SKM-1 treated with dmso at 0.1 percent for 144 hours (cell line): ENCODE measurements around the gene WFDC12.
"Not testable (repeated sequence)": the region's sequence is repeated elsewhere in the genome, so short reads cannot be mapped to it uniquely, and the experiment has no call there.

Experiments used
- DNase-seq: peaks from one replicate; lab custom pipeline; 2025; ENCODE audit not compliant: unreplicated experiment; lab: John Stamatoyannopoulos, UW

WFDC12 gene

DNA sequence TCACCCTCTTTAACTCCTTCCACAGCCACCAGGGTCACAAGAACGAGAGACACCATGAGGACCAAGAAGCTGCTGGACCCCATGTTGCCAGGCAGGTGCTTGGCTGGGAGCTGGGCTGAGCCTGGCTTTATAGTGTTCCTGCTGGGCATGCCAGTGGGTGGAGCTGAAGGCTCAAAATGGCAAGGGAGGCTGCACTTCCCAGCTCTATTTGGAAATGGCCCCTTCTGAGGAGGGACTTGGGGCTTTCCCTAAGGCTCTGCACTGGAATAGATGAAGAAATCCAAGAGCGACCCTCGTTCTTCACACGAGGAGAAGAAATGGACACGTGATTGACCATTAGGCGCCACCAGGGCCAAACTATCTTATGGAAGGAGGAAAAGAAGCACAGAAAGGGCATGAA is at the start of gene WFDC12:
Gene WFDC12 (minus strand): TSS at position 101 of the 400 bp plus-strand sequence. CDS start 18 bp downstream, at position 83.
- DNase-seq: no peak

GRCh38 chr20:45173522-45173921 is 49.3 kb upstream of the WFDC12 start:
- no peak for DNase-seq

GRCh38 chr20:45164906-45165305 is 40.6 kb upstream of the WFDC12 start:
- no peak for DNase-seq

DNA sequence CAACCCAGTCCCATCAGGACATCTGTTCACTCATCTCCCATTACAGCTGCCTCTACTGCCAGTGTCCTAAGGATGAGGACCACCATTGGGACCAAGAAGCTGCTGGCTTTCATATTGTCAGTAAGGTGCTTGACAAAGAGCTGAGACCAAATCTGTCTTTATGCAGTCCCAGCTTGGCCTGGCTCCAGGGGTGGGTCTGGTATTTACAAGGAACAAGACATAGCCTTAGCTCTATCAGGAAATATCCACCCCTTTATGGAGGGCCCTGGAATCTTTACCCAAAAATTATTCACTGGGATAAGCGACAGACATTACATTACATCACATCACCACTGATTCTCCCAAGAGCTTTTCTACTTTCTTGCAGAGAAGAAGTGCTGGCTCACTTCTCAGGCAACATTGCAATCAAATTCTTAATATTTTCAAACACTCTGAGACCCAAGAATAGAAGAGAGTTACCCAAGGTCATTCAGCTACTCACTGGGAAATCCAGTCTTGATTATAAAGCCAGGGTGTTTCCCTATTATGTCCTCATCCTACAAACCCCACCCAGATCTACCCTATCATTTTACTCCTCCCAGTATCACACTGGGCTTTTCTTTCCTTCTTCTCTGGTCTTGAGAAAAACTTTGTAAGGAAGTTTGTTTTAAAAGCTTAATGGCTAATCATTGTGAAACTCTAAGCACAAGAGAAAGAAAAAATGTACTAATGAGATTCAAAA is 39.0 kb upstream of the WFDC12 start:
- no peak for DNase-seq

DNA sequence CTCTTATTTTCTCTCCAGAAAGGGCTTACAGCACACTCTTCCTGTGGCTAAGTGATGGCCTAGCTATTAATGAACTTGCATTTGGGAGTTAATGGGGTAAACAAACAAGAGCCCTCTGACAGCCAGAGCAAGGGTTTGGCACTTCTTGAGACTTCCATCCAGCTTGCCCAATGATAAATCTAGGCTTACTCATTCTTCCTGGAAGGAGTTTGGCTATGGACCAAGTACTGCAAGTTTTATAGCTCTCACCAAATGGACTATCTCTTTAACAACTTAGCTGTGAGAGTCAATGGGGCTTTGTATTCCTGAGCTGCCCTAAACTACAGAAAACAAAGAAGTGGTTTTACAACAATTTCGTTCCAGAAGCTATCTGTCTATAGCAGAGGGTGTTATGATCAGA is 33.7 kb upstream of the WFDC12 start:
- DNase-seq: no peak

- no peak for DNase-seq
These were observed 32.4 kb upstream of the WFDC12 start for GRCh38 chr20:45156713-45157112.

- not testable (repeated sequence) for DNase-seq
These were observed 30.5 kb upstream of the WFDC12 start for GRCh38 chr20:45154794-45155193.

GRCh38 chr20:45154183-45154582 is 29.9 kb upstream of the WFDC12 start:
- DNase-seq: no peak

GRCh38 chr20:45153752-45154151 is 29.5 kb upstream of the WFDC12 start:
- DNase-seq: peak; percentile 27

DNA sequence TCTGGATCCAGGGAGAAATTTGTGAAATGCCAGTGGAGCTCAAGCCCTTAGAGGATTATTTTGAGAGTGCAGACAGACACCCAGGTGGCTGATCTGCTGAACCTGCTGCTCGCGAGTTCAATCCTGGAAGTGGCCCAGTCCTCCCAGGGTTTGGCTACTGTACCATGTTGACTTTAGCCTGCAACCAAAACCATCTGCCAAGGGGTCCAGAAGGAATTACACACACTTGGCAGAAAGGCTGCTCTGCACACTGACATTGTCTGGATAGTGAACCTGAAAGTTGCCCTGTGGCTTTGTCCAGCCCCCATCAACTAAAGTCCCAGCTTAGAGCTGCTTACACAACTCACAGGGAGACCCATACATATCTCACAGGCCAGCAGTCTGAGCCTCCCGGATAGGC is 28.9 kb upstream of the WFDC12 start:
- DNase-seq: no peak

DNA sequence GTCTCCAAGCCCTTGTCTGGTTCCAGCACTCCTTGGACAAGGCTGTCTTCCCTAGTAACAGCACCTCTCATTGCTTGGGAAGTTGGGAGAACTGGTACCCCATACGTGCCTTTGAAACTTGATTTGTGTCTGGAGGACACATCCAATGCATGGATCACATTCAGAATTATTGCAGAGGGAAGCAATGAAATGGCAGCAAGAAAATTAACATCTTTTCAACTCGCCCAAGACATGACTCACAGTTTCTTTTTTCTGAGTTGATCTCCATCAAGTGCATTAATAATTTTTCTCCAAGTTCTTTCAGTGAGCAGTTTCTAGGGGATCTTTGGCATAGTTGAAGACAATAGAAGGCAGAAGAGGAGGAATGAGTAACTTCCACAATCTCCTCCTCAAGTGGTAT is 28.1 kb upstream of the WFDC12 start:
- no peak for DNase-seq

DNA sequence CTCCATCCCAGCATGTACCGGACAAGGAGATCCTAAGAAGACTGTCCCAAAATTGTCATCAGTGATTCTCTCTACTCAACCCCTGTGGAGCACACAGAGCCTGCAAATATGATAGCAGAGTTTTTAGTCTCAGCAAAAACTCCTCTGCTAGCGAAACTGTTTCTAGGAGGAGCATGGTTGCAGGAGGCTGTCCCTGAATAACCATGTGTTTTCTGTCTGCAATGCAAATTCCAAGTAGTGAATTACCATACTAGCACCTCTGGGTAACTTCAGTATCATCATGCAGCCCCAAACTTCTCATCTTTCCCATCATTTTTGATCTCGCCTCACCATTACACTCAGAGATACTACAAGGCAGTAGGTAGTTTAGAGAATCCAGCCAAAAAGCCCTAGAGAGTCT is 24.8 kb upstream of the WFDC12 start:
- DNase-seq: no peak

DNA sequence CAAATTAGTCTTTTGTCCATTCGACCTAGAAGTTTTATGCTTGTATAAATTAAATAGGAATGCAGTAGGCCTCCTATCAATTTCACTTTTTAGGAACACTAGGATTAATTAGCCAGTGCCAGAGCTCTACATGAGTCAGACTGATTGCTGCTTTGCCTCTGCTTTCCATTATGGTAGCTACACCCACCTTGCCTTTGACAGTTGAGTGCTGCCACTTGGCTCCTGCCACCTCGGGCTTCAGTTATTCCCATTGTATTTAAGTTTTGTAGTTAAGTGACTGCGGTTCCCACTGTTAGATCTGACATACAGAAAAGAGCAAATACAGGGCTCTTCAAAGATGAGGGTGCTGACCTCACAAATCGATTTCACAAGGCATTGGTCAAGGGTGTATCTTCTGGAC is 16.6 kb upstream of the WFDC12 start:
- no peak for DNase-seq

GRCh38 chr20:45139733-45140375 is 15.6 kb upstream of the WFDC12 start:
- not testable (repeated sequence) for DNase-seq

GRCh38 chr20:45138561-45139300 is 14.5 kb upstream of the WFDC12 start:
- DNase-seq: peak; percentile 46

- no peak for DNase-seq
These were observed 12.6 kb upstream of the WFDC12 start for GRCh38 chr20:45136911-45137310.

DNA sequence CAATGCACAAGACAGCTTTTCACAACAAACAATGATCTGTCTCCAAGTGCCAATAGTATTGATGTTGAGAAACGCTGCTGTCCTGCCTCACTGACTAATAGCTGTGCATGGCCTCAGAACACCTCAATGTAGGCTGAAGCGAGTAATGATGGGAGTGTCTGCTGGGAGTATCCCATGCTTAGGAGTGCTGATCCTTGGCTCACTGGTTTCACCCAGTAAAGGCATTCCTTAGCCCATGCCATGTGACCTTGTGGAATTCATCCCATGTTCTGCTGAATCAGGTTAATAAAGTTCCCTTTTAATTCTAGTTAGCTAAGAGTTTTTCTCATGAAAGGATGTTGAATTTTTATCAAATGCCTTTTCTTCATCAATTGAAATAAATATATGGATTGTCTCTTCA is 3.8 kb upstream of the WFDC12 start:
- DNase-seq: no peak

DNA sequence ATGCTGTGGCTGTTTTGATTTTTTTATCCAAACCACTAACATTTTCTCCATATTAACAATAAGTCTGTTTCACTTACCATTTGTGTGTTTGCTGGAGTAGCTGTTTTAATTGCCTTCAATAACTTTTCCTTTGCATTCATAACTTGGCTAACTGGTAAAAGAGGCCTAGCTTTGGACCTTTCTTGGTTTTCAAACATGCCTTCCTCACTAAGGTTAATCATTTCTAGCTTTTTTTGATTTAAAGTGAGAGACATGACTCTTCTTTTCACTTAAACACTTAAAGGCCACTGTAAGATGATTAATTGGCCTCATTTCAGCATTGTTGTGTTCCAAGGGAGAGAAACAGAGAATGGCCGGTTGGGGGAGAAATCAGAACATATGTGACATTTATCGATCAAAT is 2.9 kb downstream of the WFDC12 start:
- DNase-seq: no peak

DNA sequence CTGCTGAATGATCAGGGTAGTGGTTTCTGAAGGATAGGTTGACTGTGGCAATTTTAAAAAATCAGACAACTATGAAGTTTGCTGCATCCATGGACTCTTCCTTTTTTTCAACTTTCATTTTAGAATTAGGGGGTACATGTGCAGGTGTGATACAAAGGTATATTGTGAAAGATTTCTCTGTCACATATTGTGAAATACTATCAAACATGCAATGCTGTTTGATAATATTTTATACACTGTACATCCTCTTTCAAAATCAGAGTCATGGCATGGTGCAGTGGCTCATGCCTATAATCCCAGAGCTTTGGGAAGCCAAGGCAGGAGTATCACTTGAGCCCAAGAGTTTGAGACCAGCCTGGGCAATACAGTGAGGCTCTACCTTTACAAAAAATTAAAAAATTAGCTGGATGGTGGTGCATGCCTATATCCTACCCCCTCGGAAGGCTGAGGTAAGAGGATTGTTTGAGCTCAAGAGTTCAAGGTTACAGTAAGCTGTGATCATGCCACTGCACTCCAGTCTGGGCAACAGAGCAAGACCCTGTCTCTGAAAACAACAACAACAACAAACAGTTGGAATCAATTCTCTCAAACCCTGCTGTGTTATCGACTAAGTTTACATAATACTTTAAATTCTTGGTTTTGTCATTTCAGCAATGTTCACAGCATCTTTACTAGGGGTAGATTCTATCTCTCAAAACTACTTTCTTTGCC is 4.6 kb downstream of the WFDC12 start:
- no peak for DNase-seq

GRCh38 chr20:45118028-45118427 is 6.2 kb downstream of the WFDC12 start:
- no peak for DNase-seq

DNA sequence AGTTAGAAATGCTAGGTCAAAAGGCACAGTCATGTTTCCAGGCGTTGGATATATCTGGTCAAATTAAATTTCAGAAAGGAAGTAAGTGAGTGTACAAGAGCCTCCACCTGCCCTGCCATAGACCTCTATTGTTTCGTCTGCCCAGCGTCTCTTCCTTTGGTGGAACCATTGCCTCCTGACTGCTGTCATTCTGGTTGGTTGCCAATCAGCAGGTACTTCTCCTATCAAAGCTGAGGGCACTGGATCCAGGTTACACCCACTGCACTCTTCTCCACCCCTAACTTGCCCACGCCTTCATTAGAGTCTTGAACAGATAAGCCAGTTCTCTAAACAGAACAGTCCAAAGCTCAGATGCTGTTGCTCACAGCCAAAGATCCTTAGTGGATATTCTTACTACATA is 6.7 kb downstream of the WFDC12 start:
- DNase-seq: no peak
